HG03139 (cell line): ENCODE measurements around the gene GCNA.
"Not testable (repeated sequence)": the region's sequence is repeated elsewhere in the genome, so short reads cannot be mapped to it uniquely, and the experiment has no call there.

ENCODE experiments used
- ATAC-seq: cut with Tn5 transposase; IDR thresholded peaks from one replicate; pipeline ENCODE4 v1.9.1; 2021; ENCODE audit not compliant: unreplicated experiment

The GCNA gene

DNA sequence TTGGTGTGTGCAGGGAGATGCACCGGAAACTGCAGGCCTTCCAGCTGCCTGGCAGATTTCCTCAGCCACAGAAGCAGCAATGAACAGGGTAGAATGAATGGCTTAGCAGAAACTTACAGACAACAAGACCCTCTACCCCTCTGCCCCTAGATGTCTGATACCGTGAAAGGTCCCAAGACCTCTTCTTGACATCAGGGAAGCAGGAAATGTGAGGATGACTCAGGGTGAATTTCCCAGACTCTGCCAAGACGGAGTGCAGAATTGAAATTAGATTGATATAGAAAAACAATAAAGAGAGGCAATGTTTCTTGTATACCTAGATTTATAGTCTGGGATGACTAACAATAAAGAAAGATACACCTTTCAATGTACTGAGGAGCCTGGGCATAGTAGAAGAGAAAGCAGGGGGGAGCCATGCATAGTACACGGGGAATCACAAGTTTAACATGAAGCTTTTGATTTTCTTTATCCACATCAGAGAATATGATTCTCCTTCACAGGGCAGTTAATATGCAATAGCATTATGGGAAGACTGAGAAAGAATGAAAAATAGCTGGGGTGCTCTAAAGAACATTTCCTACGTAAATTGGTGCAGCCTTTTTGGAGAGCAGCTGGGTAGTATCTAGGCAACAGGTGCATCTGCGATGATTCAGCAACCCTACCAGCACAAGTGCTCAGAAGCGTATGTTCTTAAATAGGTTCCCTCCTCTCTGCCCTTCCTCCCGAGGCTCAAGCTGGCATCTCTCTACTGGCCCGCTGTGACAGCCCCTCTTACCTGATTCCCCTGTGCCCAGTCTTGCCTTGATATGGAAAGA is 58.4 kb downstream of the GCNA start:
- ATAC-seq = no peak

DNA sequence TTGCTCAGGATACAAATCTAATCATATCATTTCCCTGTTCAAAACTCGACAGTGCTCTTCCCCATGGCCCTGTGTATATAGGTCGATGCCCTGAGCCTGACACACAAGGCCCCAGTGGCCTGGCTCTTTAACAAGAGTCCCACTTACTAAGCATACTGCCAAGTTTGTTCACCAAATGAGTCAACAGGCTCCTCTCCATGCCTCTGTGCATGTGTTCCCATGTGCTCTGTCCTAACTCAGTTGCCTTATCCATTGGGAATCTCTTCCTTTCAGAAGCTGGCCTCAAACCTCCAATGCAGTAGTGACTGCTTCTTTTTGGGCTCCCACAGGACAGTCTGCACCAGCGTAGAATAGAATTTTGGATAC is 59.0 kb downstream of the GCNA start:
- no peak for ATAC-seq

DNA sequence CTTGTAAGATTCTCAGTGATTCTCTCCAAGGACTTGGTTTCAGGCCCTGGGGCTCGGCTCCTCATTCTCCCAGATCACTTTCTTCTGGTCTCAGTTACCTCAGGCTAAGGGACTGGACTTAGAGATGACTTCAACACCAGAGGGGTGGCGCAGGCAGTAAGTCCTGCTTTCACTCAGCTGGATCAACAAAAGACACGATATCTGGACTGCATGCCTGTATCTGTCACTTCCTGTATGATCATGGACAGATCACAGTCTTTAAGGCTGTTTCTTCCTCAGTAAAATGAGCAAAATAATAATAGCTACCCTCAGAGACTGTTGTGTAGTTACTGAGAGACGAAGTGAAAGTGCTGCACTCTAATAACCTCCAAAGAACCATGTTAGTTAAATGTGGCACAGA is 59.6 kb downstream of the GCNA start:
- ATAC-seq = no peak

DNA sequence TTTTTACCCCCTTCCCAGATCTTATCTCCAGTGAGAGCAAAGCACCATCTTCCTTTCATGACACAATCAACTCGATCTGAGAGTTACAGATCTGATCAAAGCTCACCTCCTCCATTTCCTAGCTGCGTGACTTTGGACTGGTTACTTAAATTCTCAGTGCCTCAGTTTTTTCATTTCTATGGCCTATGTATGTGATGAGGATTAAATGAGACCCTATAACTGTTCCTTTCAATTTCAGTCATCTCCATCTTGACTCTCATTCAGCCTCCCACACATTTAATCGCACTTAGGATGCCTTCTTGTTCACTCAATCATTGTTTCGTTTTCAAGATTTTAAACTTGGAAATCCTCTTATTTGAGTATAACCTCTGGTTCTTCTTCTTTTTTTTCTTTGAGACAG is 60.2 kb downstream of the GCNA start:
- ATAC-seq = no peak

DNA sequence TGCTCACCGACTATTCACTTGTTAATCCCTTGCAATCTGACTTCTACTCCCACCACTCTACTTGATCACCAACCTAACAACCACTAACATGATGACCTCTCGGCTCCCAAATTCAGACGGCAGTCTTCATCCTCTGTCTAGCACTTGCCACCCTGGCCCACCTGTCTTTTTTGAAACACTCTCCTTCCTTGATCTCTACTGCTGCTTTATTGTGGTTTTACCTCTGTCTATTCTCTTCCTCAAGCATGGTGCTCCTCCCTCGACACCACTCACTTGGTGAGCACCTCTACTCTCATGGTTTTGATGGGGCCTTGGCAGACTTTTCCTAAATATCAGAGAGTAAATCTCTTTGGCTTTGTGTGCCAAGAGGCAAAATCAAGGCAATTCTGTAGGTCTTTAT is 61.8 kb downstream of the GCNA start:
- no peak for ATAC-seq

DNA sequence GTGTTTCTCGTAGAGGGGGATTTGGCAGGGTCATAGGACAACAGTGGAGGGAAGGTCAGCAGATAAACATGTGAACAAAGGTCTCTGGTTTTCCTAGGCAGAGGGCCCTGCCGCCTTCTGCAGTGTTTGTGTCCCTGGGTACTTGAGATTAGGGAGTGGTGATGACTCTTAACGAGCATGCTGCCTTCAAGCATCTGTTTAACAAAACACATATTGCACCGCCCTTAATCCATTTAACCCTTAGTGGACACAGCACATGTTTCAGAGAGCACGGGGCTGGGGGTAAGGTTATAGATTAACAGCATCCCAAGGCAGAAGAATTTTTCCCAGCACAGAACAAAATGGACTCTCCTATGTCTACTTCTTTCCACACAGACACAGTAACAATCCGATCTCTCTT is 66.2 kb downstream of the GCNA start:
- ATAC-seq = not testable (repeated sequence)

DNA sequence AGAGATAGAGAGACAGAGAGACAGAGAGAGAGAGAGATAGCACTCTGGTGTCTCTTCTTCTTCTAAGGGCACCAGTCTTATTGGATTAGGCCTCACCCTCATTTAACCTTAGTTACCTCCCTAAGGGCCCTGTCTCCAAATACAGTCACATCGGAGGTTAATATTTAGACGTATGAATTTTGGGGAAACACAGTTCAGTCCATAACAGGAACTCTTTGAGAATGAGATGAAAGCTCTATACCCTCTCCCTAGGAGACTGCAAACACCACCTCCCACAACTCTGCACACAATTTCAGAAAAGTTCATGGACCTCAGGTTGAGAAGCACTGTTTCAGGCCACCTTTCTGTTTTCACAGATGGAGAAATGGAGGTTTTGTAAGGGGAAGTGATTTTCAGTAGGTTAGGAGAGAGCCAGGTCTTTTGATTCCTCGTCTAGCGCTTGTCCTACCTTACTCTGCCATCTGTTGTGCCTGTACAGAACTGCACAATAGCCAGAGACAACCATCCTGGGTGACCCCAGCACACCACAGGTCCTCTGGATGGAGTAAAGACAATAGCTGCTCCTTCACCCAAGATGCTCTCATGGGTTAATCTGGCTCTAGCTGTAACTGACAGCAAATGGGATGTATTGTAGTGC is 72.2 kb downstream of the GCNA start:
- ATAC-seq = no peak

DNA sequence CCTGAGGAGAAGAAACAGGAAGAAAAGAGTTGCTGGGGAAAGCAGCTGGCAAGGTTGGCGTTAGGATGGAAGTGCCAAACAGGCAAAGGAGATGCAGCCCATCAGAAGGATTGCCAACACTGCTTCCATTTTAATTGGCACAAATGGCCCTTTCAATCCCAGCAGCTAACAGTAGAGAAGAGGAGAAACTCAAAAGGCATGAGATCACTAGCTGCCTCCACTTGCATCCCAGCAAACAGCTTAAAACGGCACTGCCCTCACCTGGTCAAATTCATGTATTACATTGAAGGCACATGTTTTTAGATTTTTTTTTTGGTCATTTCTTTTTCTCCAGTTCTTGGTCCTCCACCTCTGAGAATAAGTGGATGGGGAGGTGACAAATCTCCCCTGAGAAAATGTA is 74.2 kb downstream of the GCNA start:
- ATAC-seq = no peak

DNA sequence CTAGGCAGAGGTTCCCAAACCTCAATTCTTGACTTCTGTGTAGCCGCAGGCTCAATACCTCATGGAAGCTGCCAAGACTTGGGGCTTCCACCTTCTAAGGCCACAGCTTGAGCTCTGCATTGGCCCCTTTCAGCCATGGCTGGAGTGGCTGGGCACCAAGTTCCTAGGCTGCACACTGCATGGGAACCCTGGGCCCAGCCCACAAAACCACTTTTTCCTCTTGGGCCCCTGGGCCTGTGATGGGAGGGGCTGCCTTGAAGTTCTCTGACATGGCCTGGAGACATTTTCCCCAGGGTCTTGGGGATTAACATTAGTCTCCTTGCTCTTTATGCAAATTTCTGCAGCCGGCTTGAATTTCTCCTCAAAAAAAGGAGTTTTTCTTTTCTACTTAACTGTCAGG is 75.1 kb downstream of the GCNA start:
- no peak for ATAC-seq

DNA sequence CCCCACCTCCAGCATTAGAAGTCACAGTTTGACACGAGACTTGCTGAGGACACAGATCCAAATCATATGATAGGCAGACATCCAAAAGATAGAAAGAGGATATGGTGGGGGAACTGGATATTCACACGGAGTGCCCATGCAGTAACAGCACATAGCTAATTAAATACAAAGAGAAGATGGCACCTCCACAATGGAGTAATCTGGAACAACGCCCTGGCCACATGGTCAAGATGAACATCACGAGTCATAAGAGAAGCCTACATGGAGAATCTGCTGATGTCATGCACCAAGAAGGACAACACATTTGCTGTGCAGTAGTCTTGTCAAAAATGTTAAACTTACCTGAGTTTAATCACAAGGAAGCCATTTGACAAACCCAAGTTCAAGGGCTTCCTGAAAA is 79.0 kb downstream of the GCNA start:
- ATAC-seq = no peak

DNA sequence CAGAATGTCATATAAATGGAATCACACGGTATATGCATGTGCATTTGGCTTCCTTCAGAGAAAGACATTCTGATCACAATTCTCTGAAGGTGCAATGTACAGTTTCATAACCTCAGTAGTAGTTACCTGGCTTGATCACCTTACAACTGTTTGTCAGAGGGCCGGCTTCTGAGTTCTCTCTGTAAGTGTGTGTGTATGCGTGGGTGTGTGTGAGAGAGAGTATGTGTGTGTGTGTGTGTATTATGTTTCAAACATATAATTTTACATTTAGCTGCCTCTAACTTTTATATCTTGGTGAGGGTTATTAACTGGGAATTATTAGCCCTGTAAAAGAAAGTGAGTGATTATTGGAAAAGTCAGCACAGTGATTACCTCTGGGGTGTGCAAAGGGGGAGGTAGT is 81.1 kb downstream of the GCNA start:
- no peak for ATAC-seq

DNA sequence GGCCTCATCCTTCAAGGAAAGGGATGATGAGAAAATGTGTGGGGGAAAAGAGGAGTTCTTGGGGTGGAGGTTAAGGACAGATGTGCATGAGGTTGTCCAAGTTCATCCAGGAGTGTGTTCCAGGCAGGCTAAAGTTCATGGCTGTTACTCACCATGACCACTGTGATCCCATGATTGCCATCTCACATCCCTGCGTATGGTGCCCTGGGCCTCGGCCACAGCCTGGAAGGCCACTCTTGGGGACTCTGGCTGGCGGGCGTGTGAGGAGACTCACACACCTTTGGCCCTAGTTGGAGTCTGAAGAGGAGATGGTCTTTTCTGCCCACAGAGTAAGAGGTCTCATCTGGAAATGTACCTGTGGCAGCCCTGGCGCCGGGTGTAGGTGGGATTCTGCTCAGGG is 81.7 kb downstream of the GCNA start:
- no peak for ATAC-seq

DNA sequence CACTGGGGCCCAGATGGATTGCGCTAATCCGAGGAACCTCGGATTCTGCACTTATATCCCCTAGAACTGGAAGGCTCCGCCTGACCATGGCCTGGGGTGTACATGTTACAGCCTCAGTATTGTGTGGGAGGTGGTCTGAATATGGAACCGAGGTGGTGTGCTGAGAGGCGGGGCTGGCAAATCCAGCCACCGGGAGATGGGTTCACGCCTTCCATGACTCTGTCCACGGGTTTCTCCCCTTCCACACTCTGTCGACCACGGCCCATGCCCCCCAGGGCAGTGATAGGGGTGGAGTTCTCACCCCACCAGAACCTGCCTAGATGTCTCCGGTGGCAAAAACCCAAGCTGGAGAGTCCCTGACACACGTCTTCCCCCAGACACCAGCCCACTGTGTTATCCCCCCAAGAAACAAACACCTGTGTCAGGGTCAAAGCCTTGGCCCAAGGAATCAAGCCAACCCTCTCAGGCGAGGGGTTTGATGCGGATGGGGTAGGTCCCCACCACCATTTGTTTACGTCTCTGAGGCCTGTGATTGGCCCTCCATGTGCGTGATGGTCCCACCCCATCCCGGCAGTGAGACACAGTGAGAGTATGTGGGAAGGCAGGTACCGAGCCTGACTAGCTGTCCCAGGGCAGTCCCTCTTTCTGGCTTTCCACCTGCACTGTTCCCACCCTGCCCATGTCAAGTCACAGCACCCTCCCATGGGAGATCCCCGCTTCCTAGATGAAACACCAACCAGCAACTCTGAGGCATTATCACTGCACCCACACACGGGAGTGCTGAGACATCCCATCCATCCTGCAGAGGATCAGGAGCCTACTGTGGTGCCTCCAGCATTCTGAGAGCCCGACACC is 82.6 kb downstream of the GCNA start:
- no peak for ATAC-seq

DNA sequence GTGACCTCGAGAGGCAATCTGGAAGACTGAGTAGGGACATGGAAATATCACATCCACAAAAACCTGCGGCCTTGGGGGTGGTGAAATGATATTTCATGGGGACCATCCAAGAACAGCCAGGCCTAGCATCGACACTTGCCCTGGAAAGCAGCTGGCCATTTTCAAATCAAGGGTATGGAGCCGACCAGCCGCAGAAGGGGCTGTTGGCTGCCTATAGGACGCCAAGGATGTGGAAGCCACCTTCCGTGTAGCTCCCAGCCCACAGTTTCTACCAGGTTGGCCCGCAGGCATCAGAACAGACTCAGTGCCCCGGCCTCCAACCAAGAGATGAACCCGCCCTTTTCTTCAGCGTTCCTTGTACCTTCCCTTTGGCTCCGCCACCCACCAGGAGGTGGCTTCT is 83.7 kb downstream of the GCNA start:
- ATAC-seq = no peak

DNA sequence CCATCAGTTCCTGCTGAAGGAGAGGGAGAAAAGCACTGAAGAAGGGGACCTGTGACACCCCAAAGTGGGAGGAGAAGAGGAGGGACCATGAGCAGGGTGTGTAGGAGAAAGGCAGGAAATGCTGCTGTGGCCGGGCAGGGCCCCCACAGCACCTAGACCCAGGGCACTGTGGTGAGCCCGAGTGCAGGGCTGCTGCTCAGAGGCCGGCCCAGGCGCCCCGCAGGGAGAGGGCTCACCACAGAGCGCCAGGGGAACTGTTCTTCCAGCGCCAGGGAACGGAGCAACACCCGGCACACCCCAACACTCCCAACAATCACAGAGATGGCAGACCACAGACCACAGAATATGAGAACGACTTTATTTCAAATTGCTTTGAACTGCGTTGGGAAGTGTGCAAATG is 84.4 kb downstream of the GCNA start:
- not testable (repeated sequence) for ATAC-seq
